C4-2B (cell line): ENCODE results near the gene RHBDD3.

Experiments
- CTCF ChIP-seq: fragments of 450-650 bp; conservative IDR thresholded peaks from 2 replicates; pipeline ENCODE4 v1.5.1; 2017; ENCODE audit warnings: mild to moderate bottlenecking
- ZFX ChIP-seq: fragments of 450-650 bp; IDR thresholded peaks from 2 replicates; pipeline ENCODE4 v1.6.1; 2017

DNA sequence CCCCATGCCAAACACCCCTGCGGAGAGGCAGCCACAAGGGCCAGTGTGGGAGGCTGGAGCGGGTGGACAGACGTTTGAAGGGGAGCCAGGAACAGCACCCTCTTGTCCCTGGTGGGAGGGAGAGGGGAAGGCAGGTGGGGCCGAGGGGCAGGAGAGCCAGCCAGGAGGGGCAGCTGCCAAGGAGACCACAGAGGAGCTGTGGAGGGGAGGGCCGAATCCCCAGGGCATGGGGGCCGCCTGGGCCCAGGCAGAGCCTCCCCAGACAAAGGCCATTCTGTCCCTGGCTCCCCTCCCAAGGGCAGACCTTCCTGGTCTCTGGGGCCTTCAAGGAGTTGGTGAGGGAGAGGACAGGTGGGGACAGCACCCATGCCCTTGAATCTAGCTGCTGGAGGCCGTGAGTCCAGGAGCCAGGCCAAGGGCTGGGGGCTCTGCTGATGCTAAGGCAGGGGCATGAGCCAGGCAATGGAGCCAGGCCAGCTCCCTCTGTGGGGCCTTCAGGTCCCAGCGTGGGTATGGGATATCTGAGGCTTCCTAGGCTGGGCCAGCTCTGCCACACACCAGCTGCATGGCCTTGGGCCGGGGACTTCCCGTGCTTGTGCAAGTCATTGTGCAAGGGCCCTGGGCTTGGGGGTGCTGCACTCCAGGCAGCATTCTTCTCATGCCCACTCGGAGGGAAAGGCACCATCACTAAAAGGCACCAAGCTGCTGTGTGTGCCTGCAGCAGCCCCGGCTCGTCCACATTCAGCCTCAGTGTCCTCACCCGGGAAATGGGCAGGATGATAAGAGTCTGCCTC lies 50.7 kb downstream of the RHBDD3 start:
- TF ChIP-seq ZFX (no peak), CTCF (no peak)
